IMR-90 (cell line): ENCODE measurements around the gene SHROOM3. TPM values are rescaled to one million over a fixed set of nuclear protein-coding genes. Genes with fewer than 3 reads are reported as not detected.
A peak's percentile ranks its signal among the peaks of the same experiment; 100 is the strongest.

Experiments used
- ATAC-seq: fragments of 200-7000 bp; cut with Tn5 transposase; 2 replicates; pipeline ENCODE4 v1.9.1; 2020; ENCODE audit warnings: low read depth, mild to moderate bottlenecking, moderate library complexity
- BruUV-seq: library from RNA; stranded (reverse); fragments of 400-500 nt; replicated peaks from 2 replicates; lab custom pipeline; 2021; lab: Mats Ljungman, UMichigan
- CTCF ChIA-PET: fragments of 300-600 bp; formaldehyde crosslinking; extraction: SDS; loops from one replicate; lab custom pipeline; 2021; ENCODE audit warnings: antibody characterized with exemption; lab: Yijun Ruan, JAX
- POLR2A ChIA-PET: fragments of 300-600 bp; sonication (Branson Sonifier 250); formaldehyde crosslinking; loops from one replicate; lab custom pipeline; 2022; ENCODE audit warnings: antibody characterized with exemption; ENCODE audit not compliant: unreplicated experiment; lab: Charles Lee
- DNase-seq: peaks from one replicate; pipeline ENCODE4 v3.0.0; 2013
- H2AFZ ChIP-seq: replicated peaks from 2 replicates; pipeline ENCODE3; 2013; ENCODE audit warnings: low read length, mild to moderate bottlenecking; ENCODE audit not compliant: poor library complexity
- H2AK5ac ChIP-seq: 2 replicates; pipeline ENCODE4 v1.6.1; 2013; ENCODE audit warnings: low read depth, low read length, inconsistent platforms
- H2AK9ac ChIP-seq: replicated peaks from 2 replicates; pipeline ENCODE3; 2013; ENCODE audit warnings: mild to moderate bottlenecking, low read depth, low read length, moderate library complexity; ENCODE audit not compliant: poor library complexity
- H2BK120ac ChIP-seq: 2 replicates; pipeline ENCODE4 v1.6.1; 2013; ENCODE audit warnings: low read depth, low read length, inconsistent platforms
- H2BK15ac ChIP-seq: 3 replicates; pipeline ENCODE4 v1.6.1; 2013; ENCODE audit warnings: low read depth, low read length, inconsistent platforms
- H2BK20ac ChIP-seq: 2 replicates; pipeline ENCODE4 v1.6.1; 2013; ENCODE audit warnings: low read depth, mild to moderate bottlenecking, inconsistent platforms, low read length, moderate library complexity
- H2BK5ac ChIP-seq: 2 replicates; pipeline ENCODE4 v1.6.1; 2013; ENCODE audit warnings: mild to moderate bottlenecking, low read depth, low read length, inconsistent platforms; ENCODE audit not compliant: poor library complexity, severe bottlenecking
- H3K14ac ChIP-seq: replicated peaks from 2 replicates; pipeline ENCODE4 v1.6.1; 2013; ENCODE audit warnings: low read depth, low read length, inconsistent platforms
- H3K18ac ChIP-seq: 2 replicates; pipeline ENCODE4 v1.6.1; 2013; ENCODE audit warnings: low read depth, low read length, control low read depth
- H3K23ac ChIP-seq: 2 replicates; pipeline ENCODE4 v1.6.1; 2013; ENCODE audit warnings: low read depth, low read length, inconsistent platforms
- H3K27ac ChIP-seq: 2 replicates; pipeline ENCODE4 v1.5.1; 2013; ENCODE audit warnings: mild to moderate bottlenecking, control low read depth, low read length; ENCODE audit not compliant: insufficient read depth
- H3K27me3 ChIP-seq: 2 replicates; pipeline ENCODE4 v1.6.1; 2013; ENCODE audit warnings: low read length; ENCODE audit not compliant: control insufficient read depth, insufficient read depth
- H3K36me3 ChIP-seq: 2 replicates; pipeline ENCODE4 v1.6.1; 2013; ENCODE audit warnings: low read length, mixed read lengths; ENCODE audit not compliant: control insufficient read depth, insufficient read depth
- H3K4ac ChIP-seq: 2 replicates; pipeline ENCODE4 v1.6.1; 2013; ENCODE audit warnings: low read depth, low read length, inconsistent platforms
- H3K4me1 ChIP-seq: 2 replicates; pipeline ENCODE4 v1.6.1; 2013; ENCODE audit warnings: low read length, mixed read lengths; ENCODE audit not compliant: control insufficient read depth, insufficient read depth
- H3K4me2 ChIP-seq: 2 replicates; pipeline ENCODE4 v1.6.1; 2013; ENCODE audit warnings: low read depth, mild to moderate bottlenecking, control low read depth, low read length, moderate library complexity
- H3K4me3 ChIP-seq: 2 replicates; pipeline ENCODE4 v1.5.1; 2013; ENCODE audit warnings: low read depth, mild to moderate bottlenecking, control low read depth, low read length, moderate library complexity; ENCODE audit not compliant: insufficient read depth
- H3K56ac ChIP-seq: 2 replicates; pipeline ENCODE4 v1.6.1; 2013; ENCODE audit warnings: low read length, inconsistent platforms; ENCODE audit not compliant: insufficient read depth; ENCODE audit errors: extremely low read depth
- H3K79me1 ChIP-seq, 2 experiments: 2 replicates each; pipeline ENCODE4 v1.6.1; 2013; ENCODE audit warnings: low read length in 2 of 2, inconsistent platforms in 1 of 2, low read depth in 1 of 2
- H3K9ac ChIP-seq: 2 replicates; pipeline ENCODE4 v1.6.1; 2013; ENCODE audit warnings: low read depth, low read length, control low read depth
- H3K9me1 ChIP-seq: 2 replicates; pipeline ENCODE4 v1.6.1; 2013; ENCODE audit warnings: low read length, inconsistent platforms; ENCODE audit not compliant: insufficient read depth
- H3K9me3 ChIP-seq: 2 replicates; pipeline ENCODE4 v1.6.1; 2013; ENCODE audit warnings: low read length; ENCODE audit not compliant: control insufficient read depth, insufficient read depth
- H4K20me1 ChIP-seq: 2 replicates; pipeline ENCODE4 v1.6.1; 2013; ENCODE audit warnings: low read length, inconsistent platforms; ENCODE audit not compliant: insufficient read depth
- H4K5ac ChIP-seq: 2 replicates; pipeline ENCODE4 v1.6.1; 2013; ENCODE audit warnings: mild to moderate bottlenecking, low read depth, low read length, control low read depth
- H4K8ac ChIP-seq, 2 experiments: 2 replicates each; pipeline ENCODE4 v1.6.1; 2013; ENCODE audit warnings: low read depth in 2 of 2, low read length in 2 of 2, control low read depth in 1 of 2, inconsistent platforms in 1 of 2
- H4K91ac ChIP-seq: 2 replicates; pipeline ENCODE4 v1.6.1; 2013; ENCODE audit warnings: low read depth, low read length, inconsistent platforms; ENCODE audit not compliant: insufficient read depth
- BHLHE40 ChIP-seq: fragments of 150-350 bp; IDR thresholded peaks from 2 replicates; pipeline ENCODE4 v1.6.1; 2016; ENCODE audit warnings: mild to moderate bottlenecking, low read depth, low read length
- CEBPB ChIP-seq: IDR thresholded peaks from 2 replicates; pipeline ENCODE4 v1.6.1; 2012; ENCODE audit warnings: low read depth, low read length, improper control_type of control experiment
- CHD1 ChIP-seq: IDR thresholded peaks from 2 replicates; pipeline ENCODE4 v1.6.1; 2012; ENCODE audit warnings: low read depth, low read length, improper control_type of control experiment
- FOS ChIP-seq: fragments of 150-350 bp; IDR thresholded peaks from 2 replicates; pipeline ENCODE4 v1.6.1; 2016; ENCODE audit warnings: low read depth, low read length
- WGBS, 2 experiments: methylation state at CpG; one replicate each; pipeline versions ENCODE4 v1.1.5 to v1.1.7; 2013; ENCODE audit warnings: missing lambda C conversion rate in 2 of 2; ENCODE audit not compliant: insufficient read length in 1 of 2; ENCODE audit errors: extremely low coverage in 2 of 2; 5-methylcytosine and 5-hydroxymethylcytosine counted together
- dilution Hi-C: fragments of 300-500 bp; cut with HindIII; formaldehyde crosslinking; loops from one replicate; pipeline ENCODE4 v1.14.3; 2018; ENCODE audit warnings: low sequenced_read_pairs; ENCODE audit not compliant: unreplicated experiment
- in situ Hi-C: fragments of 300-500 bp; cut with MboI; formaldehyde crosslinking; loops from 3 replicates; pipeline ENCODE4 v1.14.3; 2019; ENCODE audit warnings: low sequenced_read_pairs, inconsistent platforms, mixed read lengths
- intact Hi-C: fragments of 100-400 bp; cut with micrococcal nuclease; formaldehyde crosslinking; loops from 2 replicates; pipeline ENCODE4 v1.10.0; 2022
- polyA plus RNA-seq, 3 experiments: library from polyadenylated mRNA; depleted of rRNA; stranded (reverse); fragments of >200 nt; gene quantifications; 2 replicates each; pipeline ENCODE4 v1.2.3, GENCODE V29; 2012; ENCODE audit warnings: low replicate concordance in 1 of 3
- total RNA-seq: library from RNA; depleted of rRNA; stranded (reverse); fragments of >200 nt; gene quantifications from 2 replicates; pipeline ENCODE4 v1.2.3, GENCODE V29; 2012

The SHROOM3 gene
- total and polyA plus RNA-seq, 2 of the 4 experiments (the other 2 are of a cell fraction): 10.8 to 19.5 TPM

GRCh38 chr4:76673362-76673761 lies 238.3 kb downstream of the SHROOM3 start:
- H2AK9ac ChIP-seq: no peak overlapping the region
- H2BK15ac ChIP-seq: no peak overlapping the region
- H2BK120ac ChIP-seq: no peak overlapping the region
- no peak overlapping the region for H4K91ac ChIP-seq
- peak; percentile 22; the same call in 1 of the 2 replicates for TF ChIP-seq CEBPB
- no peak for TF ChIP-seq FOS
- no peak for TF ChIP-seq CHD1
- no peak for TF ChIP-seq BHLHE40
- H2AK5ac ChIP-seq: no peak overlapping the region
- H3K79me1 ChIP-seq: no peaks in the 10 kb centered on the region
- H3K4me2 ChIP-seq: no peak overlapping the region
- ATAC-seq: no peak
- ChIA-PET POLR2A (no interaction called here), CTCF (no interaction called here)
- H2BK20ac ChIP-seq: no peak overlapping the region
- no peak overlapping the region for H3K27ac ChIP-seq
- WGBS, 2 experiments: no CpG with 5 or more reads among the region's 1 CpG
- no peak overlapping the region for H4K5ac ChIP-seq
- no peaks in the 10 kb centered on the region for H3K36me3 ChIP-seq
- no peak overlapping the region for H3K56ac ChIP-seq
- no peak overlapping the region for H3K14ac ChIP-seq
- dilution Hi-C loops: no loop called here
- 0 out of 2 replicates have a peak, but pooled peaks cover 3% of the 10 kb centered on the region for H3K9me1 ChIP-seq
- no peak overlapping the region for H3K4ac ChIP-seq
- H3K9me3 ChIP-seq: no peaks in the 10 kb centered on the region
- H3K27me3 ChIP-seq: no peaks in the 10 kb centered on the region
- H3K9ac ChIP-seq: no peak overlapping the region
- no peaks in the 10 kb centered on the region for H4K20me1 ChIP-seq
- intact Hi-C loops: no loop called here
- H3K23ac ChIP-seq: no peak overlapping the region
- no peaks in the 10 kb centered on the region for H3K4me1 ChIP-seq
- in situ Hi-C loops: no loop called here
- BruUV-seq: no TSS peak
- no peak for DNase-seq
- H3K4me3 ChIP-seq: no peak overlapping the region
- H2BK5ac ChIP-seq: no peak overlapping the region
- no peak overlapping the region for H3K18ac ChIP-seq
- H2AFZ ChIP-seq: no peak overlapping the region
- no peak overlapping the region for H4K8ac ChIP-seq
